Measurements from ENCODE around the gene OPCML. TPM values are rescaled to one million over a fixed set of nuclear protein-coding genes. Genes with fewer than 3 reads are reported as not detected.

The OPCML gene
- total RNA-seq, 1 donor from 2014 or later: not detected

GRCh38 chr11:133168016-133168415, 364.3 kb downstream of the OPCML start:
- no peak for ATAC-seq

GRCh38 chr11:133166662-133167061, 365.6 kb downstream of the OPCML start:
- ATAC-seq: no peak

DNA sequence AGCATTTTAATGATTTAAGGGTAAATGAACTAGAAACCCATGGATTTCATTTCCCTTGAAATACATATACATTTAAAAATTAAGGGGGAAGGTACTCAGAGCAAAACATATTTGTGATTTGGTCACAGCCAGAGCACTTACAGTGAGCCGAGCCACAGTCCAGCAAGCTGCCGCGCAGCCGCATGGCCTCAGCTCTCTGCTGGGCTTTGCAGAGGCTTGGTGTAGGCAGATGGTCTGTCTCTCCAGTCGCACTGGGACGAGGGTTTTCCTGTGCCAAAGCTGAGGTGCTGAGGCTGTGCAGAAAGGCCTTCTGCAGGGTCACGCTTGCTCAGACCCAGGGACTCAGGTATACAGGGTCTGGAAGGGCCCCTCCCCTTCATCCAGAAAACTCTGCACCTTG, 367.3 kb downstream of the OPCML start:
- no peak for ATAC-seq

- ATAC-seq: peak; percentile 68
Observed at GRCh38 chr11:133163463-133164419, 368.6 kb downstream of the OPCML start.

GRCh38 chr11:133162227-133162626, 370.1 kb downstream of the OPCML start:
- ATAC-seq: no peak

DNA sequence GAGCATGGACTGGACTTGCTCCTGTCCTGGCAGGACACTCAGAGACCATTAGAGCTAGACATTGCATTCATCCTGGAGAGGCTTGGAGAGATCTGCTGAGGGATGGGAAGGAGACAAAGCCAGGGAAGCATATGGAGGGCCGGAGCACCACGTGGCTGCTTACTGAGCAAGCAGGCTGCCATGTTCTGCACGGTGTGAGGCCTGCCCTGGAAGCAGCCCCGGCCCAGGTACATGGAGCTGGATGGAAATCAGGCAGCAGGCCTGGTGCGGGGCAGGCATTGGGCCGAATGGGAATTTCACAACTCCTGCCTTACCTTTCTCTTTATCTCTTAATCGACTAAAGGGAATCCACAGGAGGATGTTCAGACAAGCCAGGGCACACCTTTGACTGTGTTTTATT, 371.5 kb downstream of the OPCML start:
- ATAC-seq: no peak

- no peak for ATAC-seq
Observed at GRCh38 chr11:133156986-133157745, 375.1 kb downstream of the OPCML start.

GRCh38 chr11:133154781-133155180, 377.5 kb downstream of the OPCML start:
- ATAC-seq: no peak

DNA sequence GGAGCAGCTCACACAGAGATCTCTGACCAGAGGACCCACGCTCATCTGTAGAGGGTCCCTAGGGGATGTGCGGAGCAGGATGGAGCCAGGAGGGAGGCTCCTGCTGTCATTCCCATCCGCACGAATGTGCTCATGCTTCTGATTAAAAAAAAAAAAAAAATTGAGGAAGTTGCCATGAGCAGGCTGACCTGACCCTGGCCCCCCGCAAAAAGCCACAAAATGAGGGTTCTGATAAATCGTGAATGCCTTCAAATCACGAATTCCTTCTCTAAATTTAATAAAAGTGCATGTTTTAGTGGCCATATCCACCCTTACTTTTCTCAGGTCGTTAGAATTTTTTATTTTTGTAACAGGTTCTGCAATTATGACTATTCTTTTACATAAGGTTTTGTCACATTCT, 378.2 kb downstream of the OPCML start:
- ATAC-seq: no peak

DNA sequence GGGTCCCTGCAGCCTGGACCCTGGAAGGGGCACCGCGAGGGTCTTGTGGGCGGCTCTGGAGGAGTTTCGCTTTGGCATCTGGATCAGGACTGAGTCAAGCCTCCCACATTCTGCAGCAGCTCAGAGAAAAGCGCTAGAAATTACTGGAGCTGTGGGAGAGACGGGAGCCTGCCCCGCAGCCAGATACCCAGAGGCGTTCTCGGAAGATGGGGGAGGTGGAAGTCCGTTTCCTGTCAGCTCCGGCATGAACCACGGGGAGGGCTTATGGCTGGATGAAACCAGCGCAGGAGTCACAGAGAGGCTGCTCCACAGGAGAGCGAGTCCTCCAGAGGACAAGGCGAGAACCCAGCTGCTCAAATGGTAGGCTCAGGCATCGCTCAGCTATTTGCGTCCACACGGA, 379.3 kb downstream of the OPCML start:
- ATAC-seq: no peak

GRCh38 chr11:133149698-133150097, 382.6 kb downstream of the OPCML start:
- no peak for ATAC-seq

DNA sequence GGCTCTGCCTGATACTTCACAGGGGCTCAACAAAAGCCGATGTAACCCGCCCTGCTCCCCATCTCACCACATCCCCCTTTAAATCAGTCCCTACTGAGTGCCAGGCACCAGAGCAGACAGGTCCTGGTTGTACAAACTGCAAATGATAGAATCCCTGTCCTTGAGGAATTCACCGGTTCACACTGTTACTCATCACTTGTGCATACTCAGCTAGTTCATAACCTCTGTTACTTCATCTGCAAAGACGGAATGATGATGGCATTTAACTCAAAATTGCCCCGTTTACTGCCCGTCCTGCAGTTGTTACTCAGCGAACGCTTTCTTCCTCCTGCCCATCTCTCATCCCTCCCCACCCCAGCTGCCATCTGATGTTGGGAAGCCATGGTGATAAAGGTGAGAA, 384.7 kb downstream of the OPCML start:
- no peak for ATAC-seq

DNA sequence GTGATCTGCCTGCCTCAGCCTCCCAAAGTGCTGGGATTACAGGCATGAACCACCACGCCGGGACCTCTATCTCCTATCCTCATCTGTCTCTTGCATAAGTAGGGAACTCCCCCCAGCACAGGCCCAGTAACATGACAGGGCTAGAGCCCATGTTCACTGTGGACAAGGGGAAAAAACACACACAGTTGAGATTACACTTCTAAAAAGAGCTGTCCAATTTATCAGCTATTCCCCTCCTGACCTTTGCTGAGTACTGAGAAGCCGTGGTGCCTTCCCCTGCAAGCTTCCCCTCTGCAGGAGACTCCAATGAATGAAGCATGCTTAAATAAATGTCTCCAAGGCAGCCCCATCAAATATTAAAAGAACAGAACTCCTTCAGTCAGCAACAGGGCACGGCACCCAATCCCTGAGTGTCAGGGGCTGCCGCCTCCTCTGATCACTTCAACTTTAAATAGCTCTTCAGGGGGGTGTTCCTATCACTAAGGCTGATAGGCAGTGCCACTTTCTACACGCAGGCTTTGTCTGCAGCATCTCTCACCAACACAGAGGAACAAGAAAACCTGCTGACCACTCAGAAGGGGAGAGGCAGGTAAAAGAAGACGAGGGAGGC, 385.5 kb downstream of the OPCML start:
- ATAC-seq: no peak

GRCh38 chr11:133137939-133138338, 394.4 kb downstream of the OPCML start:
- no peak for ATAC-seq

GRCh38 chr11:133137270-133137669, 395.0 kb downstream of the OPCML start:
- ATAC-seq: no peak

GRCh38 chr11:133136376-133136775, 395.9 kb downstream of the OPCML start:
- ATAC-seq: no peak

DNA sequence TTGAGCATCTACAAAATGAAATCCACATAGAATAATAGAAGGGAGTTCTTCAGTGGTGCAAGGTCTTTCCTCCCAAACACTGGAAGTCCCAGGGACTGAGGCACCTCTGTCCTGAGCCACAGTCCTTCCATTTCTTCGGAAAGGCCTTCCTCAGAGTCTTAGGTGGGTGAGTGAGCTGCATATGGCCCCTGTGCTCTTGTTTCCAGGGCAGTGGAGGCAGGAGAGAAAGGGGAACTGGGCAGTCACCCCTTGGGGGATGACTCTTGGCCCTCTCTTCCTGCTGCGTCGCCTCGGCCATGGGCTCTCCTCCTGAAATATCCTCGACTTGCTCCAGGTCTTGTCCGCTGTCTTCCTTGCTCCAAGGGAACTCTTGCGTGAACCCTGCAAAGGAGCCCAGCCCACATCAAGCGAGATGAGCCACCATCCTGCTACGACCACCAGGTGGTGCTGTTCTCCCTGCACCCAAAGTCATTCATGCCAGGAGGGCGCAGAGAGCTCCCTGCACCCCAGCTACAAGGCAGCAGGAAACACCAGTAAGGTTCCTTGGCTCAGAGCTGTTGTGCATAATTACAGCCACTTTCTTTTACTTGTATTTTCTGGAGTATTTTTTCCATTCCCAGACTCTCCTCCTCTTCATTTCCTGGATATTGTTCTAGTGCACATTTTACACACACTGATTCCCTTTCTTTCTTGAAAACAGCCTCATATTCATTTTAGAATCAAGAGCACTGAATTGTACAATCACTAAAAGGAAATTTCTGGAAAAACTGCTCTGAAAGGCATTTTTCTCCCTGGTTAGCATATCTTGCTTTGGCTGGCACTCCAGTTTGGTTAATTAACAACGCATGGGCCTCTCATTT, 397.8 kb downstream of the OPCML start:
- peak; percentile 86 for ATAC-seq

GRCh38 chr11:133133606-133134005, 398.7 kb downstream of the OPCML start:
- no peak for ATAC-seq

- no peak for ATAC-seq
Observed at GRCh38 chr11:133133050-133133449, 399.3 kb downstream of the OPCML start.

GRCh38 chr11:133127741-133128140, 404.6 kb downstream of the OPCML start:
- ATAC-seq: no peak

DNA sequence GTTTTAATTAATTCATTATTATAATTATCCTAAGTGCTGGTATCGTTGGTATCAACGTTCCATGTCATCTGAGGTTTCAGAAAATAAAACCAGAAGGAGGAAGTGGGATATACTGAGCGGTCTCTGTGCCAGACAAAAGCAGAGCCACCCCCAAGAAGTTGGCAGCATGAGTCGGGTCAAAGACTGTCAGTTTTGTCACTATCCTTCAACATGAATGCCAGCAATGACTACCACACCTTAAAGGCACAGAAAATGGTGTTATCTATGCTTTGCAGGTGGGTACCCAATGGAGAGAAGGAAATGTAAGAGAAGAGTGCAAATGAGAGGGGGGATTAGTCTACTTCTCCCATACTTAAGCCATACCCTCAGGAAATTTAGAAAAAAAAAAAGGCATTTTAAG, 408.5 kb downstream of the OPCML start:
- ATAC-seq: no peak

DNA sequence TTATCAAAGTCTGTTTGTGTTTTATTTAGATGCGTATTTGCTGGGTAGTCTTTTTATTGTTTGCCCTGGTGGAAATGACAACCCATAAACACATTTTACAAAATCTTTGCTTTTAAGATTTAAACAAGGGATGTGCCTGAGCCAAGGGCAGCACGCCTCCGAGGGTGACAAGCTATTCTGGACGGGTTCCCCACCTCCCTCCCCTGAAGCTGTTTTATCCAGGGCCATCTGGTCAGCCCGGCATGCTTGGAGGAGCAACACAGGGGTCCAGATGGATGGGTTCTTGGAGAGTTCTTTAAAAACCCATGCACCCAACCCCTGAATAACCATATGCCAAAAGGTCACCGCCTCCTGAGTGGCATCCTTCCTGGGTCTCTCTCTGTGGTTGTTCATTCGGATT, 408.9 kb downstream of the OPCML start:
- ATAC-seq: no peak

All from esophagus mucosa (tissue), 1 donor.